ENCODE measurements around the gene PPOX. TPM values are rescaled to one million over a fixed set of nuclear protein-coding genes. Genes with fewer than 3 reads are reported as not detected.

PPOX gene
- total RNA-seq, 1 donor from 2014 or later: 40.7 TPM

GRCh38 chr1:161196111-161196510 lies 29.9 kb downstream of the PPOX start:
- H3K9me3 Mint-ChIP-seq: no peaks in the 10 kb centered on the region
- H3K36me3 Mint-ChIP-seq (ENCODE audit: low read depth): no peaks in the 10 kb centered on the region
- H3K4me3 Mint-ChIP-seq: no peak overlapping the region
- H3K27ac Mint-ChIP-seq: no peak overlapping the region
- ChIA-PET CTCF (interaction anchor here (1.1 to 1.4 kb wide), 2 partner anchors 10 to 29 kb away, joined by 4 to 5 read pairs; partner anchors contain the start of gene TOMM40L), POLR2A (no interaction called here)
- intact Hi-C loops (cut with micrococcal nuclease): no loop called here
- no peaks in the 10 kb centered on the region for H3K27me3 Mint-ChIP-seq
- H3K4me1 Mint-ChIP-seq: peaks cover 38% of the 10 kb centered on the region
- TF ChIP-seq, protein P1, sequence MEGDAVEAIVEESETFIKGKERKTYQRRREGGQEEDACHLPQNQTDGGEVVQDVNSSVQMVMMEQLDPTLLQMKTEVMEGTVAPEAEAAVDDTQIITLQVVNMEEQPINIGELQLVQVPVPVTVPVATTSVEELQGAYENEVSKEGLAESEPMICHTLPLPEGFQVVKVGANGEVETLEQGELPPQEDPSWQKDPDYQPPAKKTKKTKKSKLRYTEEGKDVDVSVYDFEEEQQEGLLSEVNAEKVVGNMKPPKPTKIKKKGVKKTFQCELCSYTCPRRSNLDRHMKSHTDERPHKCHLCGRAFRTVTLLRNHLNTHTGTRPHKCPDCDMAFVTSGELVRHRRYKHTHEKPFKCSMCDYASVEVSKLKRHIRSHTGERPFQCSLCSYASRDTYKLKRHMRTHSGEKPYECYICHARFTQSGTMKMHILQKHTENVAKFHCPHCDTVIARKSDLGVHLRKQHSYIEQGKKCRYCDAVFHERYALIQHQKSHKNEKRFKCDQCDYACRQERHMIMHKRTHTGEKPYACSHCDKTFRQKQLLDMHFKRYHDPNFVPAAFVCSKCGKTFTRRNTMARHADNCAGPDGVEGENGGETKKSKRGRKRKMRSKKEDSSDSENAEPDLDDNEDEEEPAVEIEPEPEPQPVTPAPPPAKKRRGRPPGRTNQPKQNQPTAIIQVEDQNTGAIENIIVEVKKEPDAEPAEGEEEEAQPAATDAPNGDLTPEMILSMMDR (IDR thresholded peaks at IDR 0.05): no peak
- ATAC-seq (ENCODE audit: low read depth) (no peak), DNase-seq (no peak)

GRCh38 chr1:161196521-161197451 lies 30.6 kb downstream of the PPOX start:
- no peaks in the 10 kb centered on the region for H3K36me3 Mint-ChIP-seq (ENCODE audit: low read depth)
- H3K27ac Mint-ChIP-seq: no peak overlapping the region
- intact Hi-C loops (cut with micrococcal nuclease): no loop called here
- no peaks in the 10 kb centered on the region for H3K9me3 Mint-ChIP-seq
- peaks cover 45% of the 10 kb centered on the region for H3K4me1 Mint-ChIP-seq
- CTCF ChIA-PET: interaction anchor here (1.1 kb wide), 1 partner anchor 29 kb away, joined by 4 read pairs; the partner anchor contains the start of gene TOMM40L
- POLR2A ChIA-PET: no interaction called here
- ATAC-seq (ENCODE audit: low read depth) (no peak), DNase-seq (no peak)
- no peaks in the 10 kb centered on the region for H3K27me3 Mint-ChIP-seq
- no peak overlapping the region for H3K4me3 Mint-ChIP-seq
- TF ChIP-seq, protein P1 (IDR thresholded peaks at IDR 0.05): no peak

GRCh38 chr1:161197560-161198193 lies 31.5 kb downstream of the PPOX start:
- H3K27ac Mint-ChIP-seq: no peak overlapping the region
- DNase-seq (no peak), ATAC-seq (ENCODE audit: low read depth) (no peak)
- peaks cover 6% of the 10 kb centered on the region for H3K36me3 Mint-ChIP-seq (ENCODE audit: low read depth)
- ChIA-PET POLR2A (no interaction called here), CTCF (interaction anchor here (1.1 to 1.9 kb wide), 1 partner anchor 28 kb away, joined by 4 to 8 read pairs; the partner anchor contains the start of gene TOMM40L)
- TF ChIP-seq, protein P1 (IDR thresholded peaks at IDR 0.05): no peak
- H3K4me3 Mint-ChIP-seq: no peak overlapping the region
- H3K4me1 Mint-ChIP-seq: peaks cover 44% of the 10 kb centered on the region
- intact Hi-C loops (cut with micrococcal nuclease): no loop called here
- H3K9me3 Mint-ChIP-seq: no peaks in the 10 kb centered on the region
- no peaks in the 10 kb centered on the region for H3K27me3 Mint-ChIP-seq

- peaks cover 42% of the 10 kb centered on the region for H3K4me1 Mint-ChIP-seq
- TF ChIP-seq, protein P1 (IDR thresholded peaks at IDR 0.05): no peak
- POLR2A ChIA-PET: no interaction called here
- no peak overlapping the region for H3K4me3 Mint-ChIP-seq
- H3K27ac Mint-ChIP-seq: no peak overlapping the region
- no peak for ATAC-seq (ENCODE audit: low read depth)
- intact Hi-C loops (cut with micrococcal nuclease): no loop called here
- no peaks in the 10 kb centered on the region for H3K27me3 Mint-ChIP-seq
- H3K36me3 Mint-ChIP-seq (ENCODE audit: low read depth): peaks cover 8% of the 10 kb centered on the region
- H3K9me3 Mint-ChIP-seq: no peaks in the 10 kb centered on the region
- CTCF ChIA-PET: interaction anchor here (0.7 to 1.9 kb wide), 2 partner anchors 27 to 176 kb away, joined by 3 to 8 read pairs; partner anchors contain the start of gene TOMM40L
- DNase-seq: no peak
These were observed 32.1 kb downstream of the PPOX start for GRCh38 chr1:161198194-161198896.

All from activated B cell treated with CpG ODN at 0.5 μM for 24 hours (primary cell).